Activated T-cell treated with anti-CD3 and anti-CD28 coated beads for 4 hours (primary cell): ENCODE data around the gene DDX25.

Source experiments
- DNase-seq: peaks from one replicate; pipeline ENCODE4 v3.0.0-alpha.2; 2020

DDX25 gene

DNA sequence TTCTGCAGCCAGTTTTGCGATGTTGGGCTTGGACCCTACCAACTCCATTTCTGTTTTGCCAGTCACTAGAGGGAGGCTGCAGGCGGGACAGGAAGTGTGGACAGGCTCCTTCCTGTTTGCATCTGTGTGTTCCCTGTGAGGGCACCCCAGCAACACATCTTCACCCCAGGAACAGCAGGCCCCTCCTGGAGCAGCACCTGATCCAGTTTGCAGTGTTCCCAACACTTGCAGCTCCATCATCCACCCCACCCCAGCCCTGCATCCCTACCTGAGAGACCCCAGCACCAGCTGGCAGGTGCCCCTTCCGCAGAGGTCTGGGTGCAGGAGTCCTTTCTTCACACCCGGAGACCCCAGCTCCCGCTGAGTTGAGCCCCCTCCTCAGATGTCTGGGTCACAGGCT is 34.1 kb downstream of the DDX25 start:
- DNase-seq, result no peak

- DNase-seq, result no peak
These were observed 34.8 kb downstream of the DDX25 start for GRCh38 chr11:125939081-125939521.

- DNase-seq, result no peak
These were observed 35.8 kb downstream of the DDX25 start for GRCh38 chr11:125940145-125940544.

- DNase-seq, result no peak
These were observed 36.9 kb downstream of the DDX25 start for GRCh38 chr11:125941267-125941618.

GRCh38 chr11:125941619-125942611 is 37.6 kb downstream of the DDX25 start:
- DNase-seq, result peak; percentile 27

GRCh38 chr11:125942771-125943428 is 38.6 kb downstream of the DDX25 start:
- no peak for DNase-seq

DNA sequence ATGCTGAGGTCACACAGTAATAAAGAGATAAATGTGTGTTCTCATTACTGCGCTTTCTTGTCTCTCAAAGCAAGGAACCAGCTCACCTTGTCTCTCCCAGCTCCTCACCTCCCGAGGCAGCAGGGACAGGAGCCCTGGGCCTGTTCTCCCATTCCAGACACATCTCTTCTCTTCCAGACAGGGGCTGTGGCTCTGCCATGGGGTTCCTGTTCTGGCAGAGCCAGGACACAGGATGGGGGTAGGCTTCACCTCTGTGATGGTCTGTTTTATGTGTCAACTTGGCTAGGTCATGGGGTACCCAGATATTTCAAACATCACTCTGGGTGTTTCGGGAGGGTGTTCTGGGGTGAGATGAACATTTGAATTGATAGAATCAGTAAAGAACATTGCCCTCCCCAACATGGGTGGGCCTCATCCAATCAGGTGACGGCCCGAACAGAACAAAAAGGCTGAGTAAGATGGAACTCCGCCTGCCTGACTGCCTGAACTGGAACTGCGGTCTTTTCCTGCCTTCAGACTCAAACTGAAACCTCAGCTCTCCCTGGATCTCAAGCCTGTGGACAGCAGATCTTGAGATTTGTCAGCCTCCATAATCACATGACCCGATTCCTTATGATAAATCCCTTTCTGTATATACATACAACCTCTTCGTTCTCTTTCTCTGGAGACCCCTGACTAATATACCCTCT is 39.5 kb downstream of the DDX25 start:
- DNase-seq, result no peak

DNA sequence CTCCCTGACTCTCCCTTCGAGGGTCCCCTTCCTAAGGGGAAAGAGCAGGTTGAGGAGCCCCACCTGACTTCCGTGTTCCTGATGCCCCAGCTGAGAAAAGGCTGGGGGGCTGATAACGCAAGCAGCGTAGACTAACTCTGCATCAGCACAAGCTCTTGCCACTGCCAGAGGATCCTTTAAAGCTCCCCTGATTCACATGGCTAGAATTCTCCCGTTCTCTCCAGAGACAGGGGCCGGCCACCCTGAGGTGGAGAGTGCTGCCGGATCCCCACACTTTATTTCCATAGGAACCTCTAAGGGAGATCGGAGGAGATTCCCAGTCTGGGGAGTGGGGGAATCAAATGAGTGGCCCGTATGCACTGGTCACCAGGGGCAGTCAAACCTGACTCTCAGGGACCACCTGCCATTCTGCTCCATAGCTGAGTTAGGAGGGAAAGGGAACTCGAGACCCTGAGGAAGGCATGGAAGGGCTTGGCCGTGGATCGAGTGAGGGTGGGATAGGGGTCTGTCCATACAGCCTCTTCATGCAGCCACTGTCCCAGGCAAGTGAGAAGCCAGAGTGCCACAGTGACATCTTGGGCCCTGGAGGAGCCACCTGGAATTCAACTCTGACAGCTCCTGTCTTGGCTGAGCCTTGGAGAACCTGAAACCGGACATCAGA is 40.2 kb downstream of the DDX25 start:
- no peak for DNase-seq

DNA sequence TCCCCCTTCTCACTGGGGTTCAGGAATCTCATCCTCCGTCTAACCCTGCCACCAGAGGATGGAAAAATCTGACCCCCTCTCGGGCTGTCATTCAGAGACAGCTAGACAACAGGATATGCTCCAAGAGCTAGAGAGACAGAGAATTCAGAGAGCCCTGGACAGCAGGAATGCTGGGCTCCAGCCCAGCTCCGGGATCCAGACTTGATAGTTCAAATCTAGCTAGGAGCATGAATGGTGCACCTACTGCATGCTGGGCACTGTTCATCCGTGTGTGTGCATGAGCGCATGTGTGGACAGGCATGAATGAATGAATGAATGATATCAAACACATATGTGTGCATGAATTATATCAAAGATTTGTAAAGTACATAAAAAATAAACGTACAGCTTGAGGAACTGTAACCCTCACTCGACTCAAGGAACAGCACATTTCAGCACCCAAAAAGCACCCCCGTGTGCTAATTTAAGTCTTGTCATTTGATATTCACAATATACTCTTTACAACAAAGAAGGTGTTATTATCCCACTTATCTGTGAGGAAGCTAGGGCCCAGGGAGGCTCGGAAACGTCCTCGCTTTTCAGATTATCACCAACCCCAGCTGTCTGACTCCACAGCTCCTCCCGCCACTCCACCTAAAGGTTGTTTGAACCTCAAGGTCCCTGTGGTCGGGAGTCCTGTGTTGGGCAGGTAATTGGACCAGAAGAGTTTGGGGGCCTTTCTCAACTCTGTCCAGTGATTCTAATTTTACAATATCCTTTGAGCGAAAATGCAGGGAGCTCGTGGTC is 40.9 kb downstream of the DDX25 start:
- DNase-seq, result no peak

GRCh38 chr11:125945797-125946520 is 41.7 kb downstream of the DDX25 start, which contains the start of gene VSIG10L2:
TSS of gene VSIG10L2 (plus strand) at chr11:125946044. CDS start at chr11:125946056, 12 bp downstream.
- no peak for DNase-seq

DNA sequence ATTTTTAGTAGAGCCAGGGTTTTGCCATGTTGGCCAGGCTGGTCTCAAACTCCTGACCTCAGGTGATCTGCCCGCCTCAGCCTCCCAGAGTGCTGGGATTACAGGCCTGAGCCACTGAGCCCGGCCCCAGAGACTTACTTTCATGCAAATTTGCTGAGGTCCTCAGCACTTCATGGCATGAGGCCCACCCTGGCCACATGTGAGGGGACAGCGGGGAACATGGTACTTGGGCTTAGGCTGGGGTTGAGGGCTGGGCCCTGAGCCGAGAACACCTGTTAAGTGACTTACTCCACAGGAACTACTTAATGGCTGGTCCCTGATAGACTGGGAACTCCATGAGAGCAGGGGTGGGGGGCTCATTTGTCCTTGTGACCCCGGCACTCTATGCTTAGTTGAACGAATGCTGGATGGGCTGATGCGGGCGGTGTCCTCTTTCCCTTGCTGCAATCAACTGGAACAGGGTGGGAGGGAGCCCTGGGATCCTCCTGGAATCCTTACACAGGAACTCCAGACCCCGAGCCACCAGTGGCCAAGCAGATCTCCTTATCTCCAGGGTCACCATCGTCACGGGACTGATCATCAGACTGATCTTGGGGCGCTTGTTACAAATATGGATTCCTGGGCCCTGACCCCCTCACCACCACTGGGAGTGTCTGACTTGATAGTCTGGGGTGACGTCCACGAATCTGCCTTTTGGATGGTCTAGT is 42.6 kb downstream of the DDX25 start:
- no peak for DNase-seq

DNA sequence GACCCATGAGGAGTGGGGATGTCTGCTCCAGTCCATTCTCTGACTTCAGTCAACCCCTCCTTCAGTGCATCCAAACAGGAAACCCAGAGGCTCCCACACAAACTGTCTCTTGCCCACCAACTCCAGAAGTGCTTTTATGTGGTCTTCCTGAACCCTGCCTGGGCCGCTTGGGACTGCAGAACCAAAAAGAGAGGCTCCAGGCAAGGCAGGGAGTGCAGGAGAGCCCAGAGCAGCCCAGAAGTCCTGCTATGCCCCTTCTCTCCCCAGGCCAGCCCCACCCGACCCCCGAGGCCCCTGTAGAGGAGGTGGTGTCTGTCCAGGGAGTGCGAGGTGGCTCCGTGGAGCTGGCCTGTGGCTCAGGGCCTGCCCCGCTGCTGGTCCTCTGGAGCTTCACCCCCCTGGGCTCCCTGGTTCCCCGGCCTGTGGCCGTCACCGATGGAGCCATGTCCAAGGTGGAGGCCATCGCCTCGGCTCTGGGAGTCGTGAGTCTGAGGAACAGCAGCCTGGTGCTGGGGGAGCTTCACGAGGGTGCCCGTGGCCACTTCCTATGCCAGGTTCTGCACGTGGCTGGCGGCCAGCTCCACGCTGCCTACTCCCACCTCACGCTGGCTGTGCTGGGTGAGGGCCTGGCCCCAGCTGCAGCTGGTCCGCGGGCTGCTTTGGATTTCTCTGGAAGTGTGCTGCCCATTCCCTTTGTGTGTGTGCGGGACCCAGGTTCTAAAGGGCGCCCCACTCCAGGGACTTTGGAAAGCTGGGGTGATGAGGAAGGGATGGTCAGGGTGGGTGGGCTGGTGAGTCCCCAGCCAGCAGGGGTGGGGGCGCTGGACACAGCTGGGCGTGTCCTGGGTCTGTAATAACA is 43.3 kb downstream of the DDX25 start:
- no peak for DNase-seq

DNA sequence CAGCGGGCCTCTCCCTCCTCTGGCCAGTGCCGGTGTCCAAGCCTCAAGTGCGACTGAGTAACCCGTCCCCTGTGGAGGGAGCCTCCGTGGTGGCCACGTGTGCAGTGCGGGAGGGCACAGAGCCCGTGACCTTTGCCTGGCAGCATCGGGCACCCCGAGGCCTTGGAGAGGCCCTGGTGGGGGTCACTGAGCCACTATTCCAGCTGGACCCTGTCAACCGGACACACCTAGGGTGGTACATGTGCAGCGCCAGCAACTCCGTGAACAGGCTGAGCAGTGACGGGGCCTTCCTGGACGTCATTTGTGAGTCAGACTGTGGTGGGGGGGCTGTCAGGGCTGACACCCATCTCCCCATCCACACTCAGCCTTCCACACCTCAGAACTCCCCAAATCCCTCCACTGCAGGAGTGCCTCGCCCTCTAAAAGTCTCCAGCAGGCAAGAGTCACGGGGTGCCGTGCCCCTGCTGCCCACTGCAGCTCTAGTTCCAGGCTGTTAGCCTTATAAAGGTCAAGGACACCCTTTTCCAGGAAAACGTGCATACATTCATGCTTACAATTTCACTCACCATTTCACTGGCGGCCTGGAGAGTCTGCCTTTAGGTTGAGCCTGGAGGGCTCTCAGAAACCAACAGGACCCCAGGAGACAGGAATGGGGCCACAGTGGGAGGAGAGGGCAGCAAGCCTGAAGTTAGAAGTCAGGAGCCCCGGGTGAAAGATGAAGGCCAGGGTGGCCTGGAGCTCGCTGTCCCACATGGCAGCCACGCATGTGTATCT is 44.2 kb downstream of the DDX25 start:
- DNase-seq, result no peak

GRCh38 chr11:125949271-125950177 is 45.2 kb downstream of the DDX25 start:
- DNase-seq, result no peak

GRCh38 chr11:125950178-125950490 is 45.8 kb downstream of the DDX25 start:
- no peak for DNase-seq

DNA sequence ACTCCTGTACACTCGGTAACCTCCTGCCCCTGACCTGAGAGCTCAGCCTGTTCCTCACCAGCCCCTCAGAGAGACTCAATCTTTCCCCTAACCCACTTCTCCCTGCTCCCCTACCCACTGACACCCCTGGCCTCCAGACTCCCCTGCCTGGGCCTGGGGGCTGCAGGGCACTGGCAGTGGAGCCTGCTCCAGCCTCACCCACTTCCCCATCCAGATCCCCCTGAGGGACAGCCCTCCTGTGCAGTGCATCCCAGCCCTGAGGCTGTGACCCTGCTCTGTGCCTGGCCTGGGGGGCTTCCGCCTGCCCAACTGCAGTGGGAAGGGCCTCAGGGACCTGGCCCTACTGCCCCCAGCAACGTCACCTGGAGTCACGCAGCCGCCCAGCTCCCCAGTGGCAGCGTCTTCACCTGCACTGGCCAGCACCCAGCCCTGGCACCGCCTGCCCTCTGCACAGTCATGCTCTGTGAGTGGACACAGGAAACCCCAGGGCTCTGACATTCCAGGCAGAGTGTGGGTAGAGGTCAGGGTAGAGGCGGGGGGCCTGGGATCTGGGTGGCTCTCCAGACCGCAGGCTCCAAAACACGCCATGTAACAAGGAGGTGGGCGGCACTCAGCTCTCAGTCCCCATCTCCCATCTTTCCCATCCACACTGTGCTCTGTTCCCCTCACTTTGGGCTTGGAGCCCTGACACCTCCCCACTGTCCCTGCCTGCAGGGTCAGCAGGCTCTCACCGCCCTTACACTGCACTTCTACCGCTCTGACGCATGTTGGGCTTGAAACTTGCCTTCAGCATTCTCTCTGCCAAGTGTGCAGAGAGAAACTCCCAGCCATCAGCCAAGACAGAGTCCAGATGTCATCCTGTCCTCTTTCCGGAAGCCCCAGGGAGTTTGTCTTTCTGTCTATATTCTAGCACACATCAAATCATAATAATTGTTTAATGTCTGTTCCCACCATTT is 46.7 kb downstream of the DDX25 start:
- DNase-seq, result no peak

GRCh38 chr11:125951731-125952130 is 47.4 kb downstream of the DDX25 start:
- DNase-seq, result no peak
